Lower leg skin (tissue), 3 donors: ENCODE measurements around the gene ITGB8.

ENCODE experiments used
- POLR2A ChIP-seq, 2 donors: fragments of 450-650 bp; IDR thresholded peaks; one replicate each; pipeline ENCODE4 v1.6.1; 2016 to 2017; ENCODE audit warnings: antibody characterized with exemption in 2 of 2, mild to moderate bottlenecking in 1 of 2, moderate library complexity in 1 of 2
- TF ChIP-seq, protein P1 (sequence below), 3 donors: fragments of 450-650 bp; IDR thresholded peaks; one replicate each; pipeline ENCODE4 v1.5.1; 2016; ENCODE audit warnings: antibody characterized with exemption in 3 of 3, mild to moderate bottlenecking in 3 of 3, moderate library complexity in 2 of 3

DNA sequence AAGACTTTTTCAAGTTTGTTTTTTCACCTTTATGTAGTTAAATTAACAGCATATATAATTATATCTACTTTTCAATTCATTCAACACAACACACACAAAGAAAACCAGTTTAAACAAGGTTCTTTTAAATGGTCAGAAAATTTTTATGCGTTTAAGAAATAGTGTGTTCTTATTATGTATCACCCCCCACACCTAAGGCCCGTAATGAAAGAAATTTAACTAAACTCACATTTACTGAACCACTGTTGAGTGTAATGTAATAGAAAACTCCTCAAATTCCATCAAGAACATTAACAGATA lies 19.0 kb upstream of the ITGB8 start:
- TF ChIP-seq POLR2A (IDR thresholded peaks at IDR 0.05) = no peak
- TF ChIP-seq, protein P1, sequence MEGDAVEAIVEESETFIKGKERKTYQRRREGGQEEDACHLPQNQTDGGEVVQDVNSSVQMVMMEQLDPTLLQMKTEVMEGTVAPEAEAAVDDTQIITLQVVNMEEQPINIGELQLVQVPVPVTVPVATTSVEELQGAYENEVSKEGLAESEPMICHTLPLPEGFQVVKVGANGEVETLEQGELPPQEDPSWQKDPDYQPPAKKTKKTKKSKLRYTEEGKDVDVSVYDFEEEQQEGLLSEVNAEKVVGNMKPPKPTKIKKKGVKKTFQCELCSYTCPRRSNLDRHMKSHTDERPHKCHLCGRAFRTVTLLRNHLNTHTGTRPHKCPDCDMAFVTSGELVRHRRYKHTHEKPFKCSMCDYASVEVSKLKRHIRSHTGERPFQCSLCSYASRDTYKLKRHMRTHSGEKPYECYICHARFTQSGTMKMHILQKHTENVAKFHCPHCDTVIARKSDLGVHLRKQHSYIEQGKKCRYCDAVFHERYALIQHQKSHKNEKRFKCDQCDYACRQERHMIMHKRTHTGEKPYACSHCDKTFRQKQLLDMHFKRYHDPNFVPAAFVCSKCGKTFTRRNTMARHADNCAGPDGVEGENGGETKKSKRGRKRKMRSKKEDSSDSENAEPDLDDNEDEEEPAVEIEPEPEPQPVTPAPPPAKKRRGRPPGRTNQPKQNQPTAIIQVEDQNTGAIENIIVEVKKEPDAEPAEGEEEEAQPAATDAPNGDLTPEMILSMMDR (IDR thresholded peaks at IDR 0.05) = no peak
